KMS-11 (cell line): Measurements from ENCODE around the gene BPTF.

Experiments
- H2AFZ ChIP-seq: fragments of 200-600 bp; sonication (generic); 2 replicates; pipeline ENCODE4 v1.6.1; 2016; ENCODE audit warnings: antibody characterized with exemption, mixed run types, low read depth
- H3K27ac ChIP-seq: fragments of 200-600 bp; sonication (generic); 2 replicates; pipeline ENCODE4 v1.6.1; 2016; ENCODE audit warnings: mild to moderate bottlenecking, mixed run types
- H3K27me3 ChIP-seq: fragments of 200-600 bp; sonication (generic); 2 replicates; pipeline ENCODE4 v1.6.1; 2017; ENCODE audit warnings: mild to moderate bottlenecking, low read depth, mixed run types, moderate library complexity; ENCODE audit not compliant: insufficient read depth
- H3K36me3 ChIP-seq: fragments of 200-600 bp; sonication (generic); 2 replicates; pipeline ENCODE4 v1.6.1; 2017; ENCODE audit warnings: mild to moderate bottlenecking, mixed run types; ENCODE audit not compliant: insufficient read depth
- H3K4me1 ChIP-seq: fragments of 200-600 bp; sonication (generic); 2 replicates; pipeline ENCODE4 v1.6.1; 2016; ENCODE audit warnings: mild to moderate bottlenecking, low read depth, mixed run types; ENCODE audit not compliant: poor library complexity, severe bottlenecking
- H3K4me2 ChIP-seq: fragments of 200-600 bp; sonication (generic); 2 replicates; pipeline ENCODE4 v1.7.0; 2016; ENCODE audit warnings: mild to moderate bottlenecking, mixed run types
- H3K4me3 ChIP-seq: fragments of 200-600 bp; sonication (generic); IDR thresholded peaks from 2 replicates; pipeline ENCODE4 v1.6.1; 2017; ENCODE audit warnings: low read depth, low read length, mixed read lengths; ENCODE audit not compliant: insufficient read depth
- H3K79me2 ChIP-seq: fragments of 200-600 bp; sonication (generic); 2 replicates; pipeline ENCODE4 v1.6.1; 2016; ENCODE audit warnings: low read depth, mixed run types; ENCODE audit not compliant: insufficient read depth
- H3K9ac ChIP-seq: fragments of 200-600 bp; sonication (generic); 2 replicates; pipeline ENCODE4 v1.6.1; 2016; ENCODE audit warnings: mild to moderate bottlenecking, mixed run types
- H4K20me1 ChIP-seq: fragments of 200-600 bp; sonication (generic); 2 replicates; pipeline ENCODE4 v1.6.1; 2016; ENCODE audit warnings: mild to moderate bottlenecking, mixed run types; ENCODE audit not compliant: insufficient read depth
- CTCF ChIP-seq: fragments of 200-600 bp; sonication (generic); conservative IDR thresholded peaks from 2 replicates; pipeline ENCODE4 v1.6.1; 2017; ENCODE audit warnings: low read depth, mild to moderate bottlenecking, antibody characterized with exemption, low read length, moderate library complexity, mixed read lengths

BPTF gene

GRCh38 chr17:67833946-67834631 is 8.8 kb downstream of the BPTF start:
- Histone ChIP-seq H3K4me3 (no peak overlapping the region), H3K27me3 (no peaks in the 10 kb centered on the region), H3K4me2 (no peak overlapping the region), H3K27ac (no peak overlapping the region), H4K20me1 (peaks cover 20% of the 10 kb centered on the region; the same call in 1 of the 2 replicates), H3K4me1 (peaks cover 27% of the 10 kb centered on the region), H3K9ac (no peak overlapping the region), H3K36me3 (no peaks in the 10 kb centered on the region), H3K79me2 (peaks cover 100% of the 10 kb centered on the region), H2AFZ (no peak overlapping the region)
- TF ChIP-seq CTCF: no peak

- Histone ChIP-seq H4K20me1 (peaks cover 25% of the 10 kb centered on the region), H3K27me3 (no peaks in the 10 kb centered on the region), H3K79me2 (peaks cover 100% of the 10 kb centered on the region), H3K4me2 (no peak overlapping the region), H3K36me3 (no peaks in the 10 kb centered on the region), H3K27ac (no peak overlapping the region), H2AFZ (no peak overlapping the region), H3K4me3 (no peak overlapping the region), H3K9ac (no peak overlapping the region), H3K4me1 (peaks cover 22% of the 10 kb centered on the region)
- no peak for TF ChIP-seq CTCF
These were observed 9.3 kb downstream of the BPTF start for GRCh38 chr17:67834634-67835033.

- Histone ChIP-seq H3K36me3 (no peaks in the 10 kb centered on the region), H3K27me3 (no peaks in the 10 kb centered on the region), H4K20me1 (peaks cover 22% of the 10 kb centered on the region), H2AFZ (no peak overlapping the region), H3K27ac (no peak overlapping the region), H3K4me3 (no peak overlapping the region), H3K9ac (no peak overlapping the region), H3K79me2 (peaks cover 98% of the 10 kb centered on the region), H3K4me1 (peaks cover 18% of the 10 kb centered on the region), H3K4me2 (no peak overlapping the region)
- TF ChIP-seq CTCF: no peak
These were observed 11.1 kb downstream of the BPTF start for GRCh38 chr17:67836205-67836987.

- Histone ChIP-seq H4K20me1 (peaks cover 22% of the 10 kb centered on the region), H3K36me3 (no peaks in the 10 kb centered on the region), H3K27ac (no peak overlapping the region)
These were observed 12.7 kb downstream of the BPTF start for GRCh38 chr17:67837965-67838364.

More at GRCh38 chr17:67837965-67838364, 12.7 kb downstream of the BPTF start:
- no peak for TF ChIP-seq CTCF
- H3K79me2 ChIP-seq: peaks cover 95% of the 10 kb centered on the region
- no peaks in the 10 kb centered on the region for H3K27me3 ChIP-seq
- no peak overlapping the region for H3K4me3 ChIP-seq
- peaks cover 18% of the 10 kb centered on the region for H3K4me1 ChIP-seq
- H3K4me2 ChIP-seq: no peak overlapping the region
- no peak overlapping the region for H3K9ac ChIP-seq
- no peak overlapping the region for H2AFZ ChIP-seq
